Measurements from ENCODE around the gene UBN1.

Gene UBN1

DNA sequence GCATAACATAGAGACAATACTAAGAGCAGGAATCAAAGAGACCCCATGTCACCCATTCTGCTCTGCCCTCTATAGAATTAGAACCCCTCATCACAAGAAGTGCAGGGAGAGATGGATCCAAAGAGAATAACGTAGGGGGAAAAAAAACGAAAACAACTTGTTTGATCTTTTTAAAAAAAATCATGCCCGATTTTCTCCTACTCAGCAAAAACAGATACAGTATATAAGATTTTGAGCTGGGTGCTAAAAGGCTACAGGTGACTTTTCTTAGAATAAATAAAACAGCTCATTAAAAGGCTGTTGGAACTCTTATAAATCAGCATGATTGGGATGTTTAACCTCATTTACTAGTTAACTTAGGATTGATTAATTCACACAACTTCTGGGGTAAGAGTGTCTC lies 17.4 kb downstream of the UBN1 start:
- Histone ChIP-seq H3K27me3 (ENCODE audit: insufficient read depth, low read length, poor library complexity) (no peaks in the 10 kb centered on the region), H3K79me2 (ENCODE audit: insufficient read depth, low read length) (peaks cover 89% of the 10 kb centered on the region), H3K4me3 (ENCODE audit: low read depth in 1 of 2, low read length in 2 of 2) (no peak overlapping the region), H2AFZ (ENCODE audit: low read depth, low read length) (no peak overlapping the region), H3K27ac (ENCODE audit: low read length) (no peak overlapping the region), H3K4me2 (ENCODE audit: insufficient read depth, low read length) (no peak overlapping the region), H3K9me3 (ENCODE audit: insufficient read depth, low read length, severe bottlenecking) (no peaks in the 10 kb centered on the region), H3K4me1 (ENCODE audit: insufficient read depth, low read length) (no peaks in the 10 kb centered on the region), H3K36me3 (ENCODE audit: insufficient read depth, low read length) (peaks cover 81% of the 10 kb centered on the region), H4K20me1 (ENCODE audit: insufficient read depth, low read length) (peaks cover 62% of the 10 kb centered on the region), H3K9ac (ENCODE audit: low read depth, low read length) (no peak overlapping the region)
- no peak for TF ChIP-seq EZH2 (IDR thresholded peaks at IDR 0.05; ENCODE audit: borderline replicate concordance, low read depth, low read length, severe bottlenecking)
- TF ChIP-seq, protein P1, sequence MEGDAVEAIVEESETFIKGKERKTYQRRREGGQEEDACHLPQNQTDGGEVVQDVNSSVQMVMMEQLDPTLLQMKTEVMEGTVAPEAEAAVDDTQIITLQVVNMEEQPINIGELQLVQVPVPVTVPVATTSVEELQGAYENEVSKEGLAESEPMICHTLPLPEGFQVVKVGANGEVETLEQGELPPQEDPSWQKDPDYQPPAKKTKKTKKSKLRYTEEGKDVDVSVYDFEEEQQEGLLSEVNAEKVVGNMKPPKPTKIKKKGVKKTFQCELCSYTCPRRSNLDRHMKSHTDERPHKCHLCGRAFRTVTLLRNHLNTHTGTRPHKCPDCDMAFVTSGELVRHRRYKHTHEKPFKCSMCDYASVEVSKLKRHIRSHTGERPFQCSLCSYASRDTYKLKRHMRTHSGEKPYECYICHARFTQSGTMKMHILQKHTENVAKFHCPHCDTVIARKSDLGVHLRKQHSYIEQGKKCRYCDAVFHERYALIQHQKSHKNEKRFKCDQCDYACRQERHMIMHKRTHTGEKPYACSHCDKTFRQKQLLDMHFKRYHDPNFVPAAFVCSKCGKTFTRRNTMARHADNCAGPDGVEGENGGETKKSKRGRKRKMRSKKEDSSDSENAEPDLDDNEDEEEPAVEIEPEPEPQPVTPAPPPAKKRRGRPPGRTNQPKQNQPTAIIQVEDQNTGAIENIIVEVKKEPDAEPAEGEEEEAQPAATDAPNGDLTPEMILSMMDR (IDR thresholded peaks at IDR 0.05; ENCODE audit: borderline replicate concordance, extremely low read depth, low read length, poor library complexity, severe bottlenecking): no peak
- DNase-seq (no peak), ATAC-seq (ENCODE audit: insufficient read depth, low read depth) (no peak)

DNA sequence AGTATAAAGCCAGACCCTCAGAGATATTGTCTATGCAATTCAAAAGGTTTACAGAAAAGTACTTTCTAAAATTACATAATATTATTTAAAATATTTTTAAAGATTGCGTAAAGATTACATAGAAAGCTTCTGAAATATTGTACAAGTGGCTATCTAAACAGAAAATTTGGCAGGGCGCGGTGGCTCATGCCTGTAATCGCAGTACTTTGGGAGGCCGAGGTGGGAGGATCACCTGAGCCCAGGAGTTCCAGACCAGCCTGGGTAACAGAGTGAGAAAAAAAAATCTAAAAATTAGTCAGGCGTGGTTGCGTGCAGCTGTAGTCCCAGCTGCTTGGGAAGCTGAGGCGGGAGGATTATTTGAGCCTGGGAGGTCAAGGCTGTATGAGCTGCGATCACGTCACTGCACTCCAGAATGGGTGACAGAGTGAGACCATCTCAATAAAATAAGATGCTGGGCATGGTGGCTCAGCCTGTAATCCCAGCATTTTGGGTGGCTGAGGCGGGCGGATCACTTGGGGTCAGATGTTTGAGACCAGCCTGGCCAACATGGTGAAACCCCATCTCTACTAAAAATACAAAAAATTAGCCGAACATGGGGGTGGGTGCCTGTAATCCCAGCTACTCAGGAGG lies 18.1 kb downstream of the UBN1 start:
- Histone ChIP-seq H3K27ac (ENCODE audit: low read length) (no peak overlapping the region), H3K36me3 (ENCODE audit: insufficient read depth, low read length) (peaks cover 81% of the 10 kb centered on the region), H3K4me3 (ENCODE audit: low read depth in 1 of 2, low read length in 2 of 2) (no peak overlapping the region), H4K20me1 (ENCODE audit: insufficient read depth, low read length) (peaks cover 61% of the 10 kb centered on the region), H3K4me1 (ENCODE audit: insufficient read depth, low read length) (no peaks in the 10 kb centered on the region), H3K4me2 (ENCODE audit: insufficient read depth, low read length) (no peak overlapping the region), H3K9ac (ENCODE audit: low read depth, low read length) (no peak overlapping the region), H3K27me3 (ENCODE audit: insufficient read depth, low read length, poor library complexity) (no peaks in the 10 kb centered on the region), H2AFZ (ENCODE audit: low read depth, low read length) (no peak overlapping the region), H3K9me3 (ENCODE audit: insufficient read depth, low read length, severe bottlenecking) (no peaks in the 10 kb centered on the region), H3K79me2 (ENCODE audit: insufficient read depth, low read length) (peaks cover 85% of the 10 kb centered on the region)
- no peak for ATAC-seq (ENCODE audit: insufficient read depth, low read depth)
- no peak for DNase-seq
- TF ChIP-seq, protein P1 (IDR thresholded peaks at IDR 0.05; ENCODE audit: borderline replicate concordance, extremely low read depth, low read length, poor library complexity, severe bottlenecking): no peak
- TF ChIP-seq EZH2 (IDR thresholded peaks at IDR 0.05; ENCODE audit: borderline replicate concordance, low read depth, low read length, severe bottlenecking): no peak

DNA sequence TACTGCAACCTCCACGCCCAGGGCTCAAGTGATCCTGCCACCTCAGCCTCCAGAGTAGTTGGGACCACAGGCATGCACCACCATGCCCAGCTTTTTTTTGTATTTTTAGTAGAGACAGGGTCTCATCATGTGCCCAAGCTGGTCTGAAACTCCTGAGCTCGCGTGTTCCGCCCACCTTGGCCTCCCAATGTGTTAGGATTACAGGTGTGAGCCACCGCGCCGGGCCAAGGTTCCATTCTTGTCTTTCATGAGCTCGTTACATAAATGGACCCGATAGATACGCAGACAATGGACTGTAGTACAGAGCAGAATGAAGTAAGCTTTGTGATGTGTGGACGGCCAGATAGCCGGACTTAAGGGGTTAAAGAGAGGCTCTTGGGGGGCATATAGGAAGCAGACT lies 19.3 kb downstream of the UBN1 start:
- Histone ChIP-seq H3K9ac (ENCODE audit: low read depth, low read length) (no peak overlapping the region), H3K9me3 (ENCODE audit: insufficient read depth, low read length, severe bottlenecking) (no peaks in the 10 kb centered on the region), H3K4me2 (ENCODE audit: insufficient read depth, low read length) (no peak overlapping the region), H3K4me3 (ENCODE audit: low read depth in 1 of 2, low read length in 2 of 2) (no peak overlapping the region), H4K20me1 (ENCODE audit: insufficient read depth, low read length) (peaks cover 57% of the 10 kb centered on the region), H3K36me3 (ENCODE audit: insufficient read depth, low read length) (peaks cover 79% of the 10 kb centered on the region), H3K79me2 (ENCODE audit: insufficient read depth, low read length) (peaks cover 74% of the 10 kb centered on the region), H3K4me1 (ENCODE audit: insufficient read depth, low read length) (no peaks in the 10 kb centered on the region), H3K27me3 (ENCODE audit: insufficient read depth, low read length, poor library complexity) (no peaks in the 10 kb centered on the region), H2AFZ (ENCODE audit: low read depth, low read length) (no peak overlapping the region), H3K27ac (ENCODE audit: low read length) (no peak overlapping the region)
- DNase-seq (no peak), ATAC-seq (ENCODE audit: insufficient read depth, low read depth) (no peak)
- TF ChIP-seq EZH2 (IDR thresholded peaks at IDR 0.05; ENCODE audit: borderline replicate concordance, low read depth, low read length, severe bottlenecking): no peak

DNA sequence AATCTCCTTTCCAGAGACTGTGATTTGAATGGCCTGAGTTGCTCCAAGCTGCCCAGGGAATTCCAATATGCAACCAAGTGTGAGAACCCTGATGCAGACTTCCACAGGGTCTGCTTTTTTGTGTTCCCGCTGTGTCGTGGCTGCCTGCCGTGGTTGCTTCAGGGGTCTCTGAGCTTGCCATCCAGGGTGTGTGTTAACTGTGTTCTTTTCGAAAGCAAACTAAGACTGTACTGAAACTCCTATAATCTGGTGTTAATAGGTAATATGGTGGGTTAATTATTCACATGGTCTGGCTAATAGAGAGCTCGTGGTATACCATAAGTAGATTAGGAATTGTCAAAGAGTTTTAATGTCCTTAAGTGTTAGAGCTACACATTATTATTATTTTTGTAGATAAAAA lies 20.7 kb downstream of the UBN1 start:
- Histone ChIP-seq H3K4me2 (ENCODE audit: insufficient read depth, low read length) (no peak overlapping the region), H4K20me1 (ENCODE audit: insufficient read depth, low read length) (peaks cover 54% of the 10 kb centered on the region), H2AFZ (ENCODE audit: low read depth, low read length) (no peak overlapping the region), H3K27me3 (ENCODE audit: insufficient read depth, low read length, poor library complexity) (no peaks in the 10 kb centered on the region), H3K9ac (ENCODE audit: low read depth, low read length) (no peak overlapping the region), H3K27ac (ENCODE audit: low read length) (no peak overlapping the region), H3K9me3 (ENCODE audit: insufficient read depth, low read length, severe bottlenecking) (no peaks in the 10 kb centered on the region), H3K4me1 (ENCODE audit: insufficient read depth, low read length) (no peaks in the 10 kb centered on the region), H3K79me2 (ENCODE audit: insufficient read depth, low read length) (peaks cover 60% of the 10 kb centered on the region), H3K36me3 (ENCODE audit: insufficient read depth, low read length) (peaks cover 77% of the 10 kb centered on the region), H3K4me3 (ENCODE audit: low read depth in 1 of 2, low read length in 2 of 2) (no peak overlapping the region)
- no peak for DNase-seq
- TF ChIP-seq, protein P1 (IDR thresholded peaks at IDR 0.05; ENCODE audit: borderline replicate concordance, extremely low read depth, low read length, poor library complexity, severe bottlenecking): no peak
- no peak for TF ChIP-seq EZH2 (IDR thresholded peaks at IDR 0.05; ENCODE audit: borderline replicate concordance, low read depth, low read length, severe bottlenecking)
- no peak for ATAC-seq (ENCODE audit: insufficient read depth, low read depth)

Measured in DND-41 (cell line).